HepG2 (cell line): Measurements from ENCODE around the gene KIRREL2. TPM values are rescaled to one million over a fixed set of nuclear protein-coding genes. Genes with fewer than 3 reads are reported as not detected.
A peak's percentile ranks its signal among the peaks of the same experiment; 100 is the strongest.

Experiments
- ADNP ChIP-seq: sonication (generic); formaldehyde crosslinking; IDR thresholded peaks from 2 replicates; pipeline ENCODE4 v1.4.0; 2020; ENCODE audit warnings: missing genetic modification reagents
- ARID2 ChIP-seq: sonication (generic); formaldehyde crosslinking; IDR thresholded peaks from 2 replicates; pipeline ENCODE4 v1.8.1; 2022; ENCODE audit warnings: mild to moderate bottlenecking, missing genetic modification reagents, borderline replicate concordance
- BORCS8-MEF2B ChIP-seq: sonication (generic); formaldehyde crosslinking; IDR thresholded peaks from 2 replicates; pipeline ENCODE4 v1.8.0; 2022; ENCODE audit warnings: mild to moderate bottlenecking, missing genetic modification reagents
- CTCF ChIP-seq: sonication (generic); formaldehyde crosslinking; IDR thresholded peaks from 2 replicates; pipeline ENCODE4 v1.5.0; 2020; ENCODE audit warnings: mild to moderate bottlenecking, missing genetic modification reagents, moderate library complexity
- KLF15 ChIP-seq: sonication (generic); formaldehyde crosslinking; IDR thresholded peaks from 2 replicates; pipeline ENCODE4 v1.8.1; 2023; ENCODE audit warnings: borderline replicate concordance, mild to moderate bottlenecking, inconsistent platforms, missing genetic modification reagents, mixed read lengths
- MTF2 ChIP-seq: sonication (generic); formaldehyde crosslinking; IDR thresholded peaks from 2 replicates; pipeline ENCODE4 v1.5.0; 2020; ENCODE audit warnings: missing genetic modification reagents, borderline replicate concordance
- NFE2 ChIP-seq: sonication (generic); formaldehyde crosslinking; IDR thresholded peaks from 2 replicates; pipeline ENCODE4 v1.4.0; 2020; ENCODE audit warnings: missing genetic modification reagents
- PAX8 ChIP-seq: sonication (generic); formaldehyde crosslinking; IDR thresholded peaks from 2 replicates; pipeline ENCODE4 v1.8.0; 2022; ENCODE audit warnings: mild to moderate bottlenecking, missing genetic modification reagents, borderline replicate concordance
- SIX1 ChIP-seq: sonication (generic); formaldehyde crosslinking; IDR thresholded peaks from 2 replicates; pipeline ENCODE4 v1.4.0; 2020; ENCODE audit warnings: missing genetic modification reagents, borderline replicate concordance
- TCF7L2 ChIP-seq: IDR thresholded peaks from 2 replicates; pipeline ENCODE4 v1.6.1; 2011; ENCODE audit warnings: mild to moderate bottlenecking, low read depth, low read length, moderate library complexity
- YY1 ChIP-seq: IDR thresholded peaks from 2 replicates; pipeline ENCODE4 v1.6.1; 2011; ENCODE audit warnings: low read length, low read depth, moderate library complexity, mild to moderate bottlenecking; ENCODE audit not compliant: insufficient read depth, insufficient replicate concordance
- ZFX ChIP-seq: sonication (generic); formaldehyde crosslinking; IDR thresholded peaks from 2 replicates; pipeline ENCODE4 v1.4.0; 2020; ENCODE audit warnings: mild to moderate bottlenecking, low read depth, missing genetic modification reagents, moderate library complexity
- ZKSCAN5 ChIP-seq: sonication (generic); formaldehyde crosslinking; IDR thresholded peaks from 2 replicates; pipeline ENCODE4 v1.5.1; 2020; ENCODE audit warnings: mild to moderate bottlenecking, missing genetic modification reagents
- ZNF142 ChIP-seq: sonication (generic); formaldehyde crosslinking; IDR thresholded peaks from 2 replicates; pipeline ENCODE4 v1.4.0; 2020; ENCODE audit warnings: missing genetic modification reagents
- ZNF260 ChIP-seq: sonication (generic); formaldehyde crosslinking; IDR thresholded peaks from 2 replicates; pipeline ENCODE4 v1.4.0; 2020; ENCODE audit warnings: missing genetic modification reagents, low read depth, mild to moderate bottlenecking, borderline replicate concordance
- ZNF367 ChIP-seq: sonication (generic); formaldehyde crosslinking; IDR thresholded peaks from 2 replicates; pipeline ENCODE4 v1.4.0; 2020; ENCODE audit warnings: missing genetic modification reagents, borderline replicate concordance
- ZNF549 ChIP-seq: sonication (generic); formaldehyde crosslinking; IDR thresholded peaks from 2 replicates; pipeline ENCODE4 v1.5.0; 2020; ENCODE audit warnings: missing genetic modification reagents
- ZNF772 ChIP-seq: sonication (generic); formaldehyde crosslinking; IDR thresholded peaks from 2 replicates; pipeline ENCODE4 v1.5.0; 2020; ENCODE audit warnings: mild to moderate bottlenecking, missing genetic modification reagents
- polyA plus RNA-seq, 8 experiments: library from polyadenylated mRNA; depleted of rRNA in 3 of 8; stranded (reverse) in 7 of 8; unstranded in 1 of 8; fragments of >200 nt; fragmentation: Illumina TruSeq in 4 of 8; extraction: Trizol in 4 of 8; gene quantifications; 2 replicates each; pipeline versions ENCODE4 v1.2.1 to v1.2.3, GENCODE V29; 2011 to 2016; ENCODE audit warnings: low read depth in 4 of 8, missing spikeins in 1 of 8, mixed read lengths in 1 of 8; ENCODE audit not compliant: insufficient read depth in 1 of 8
- total RNA-seq, 5 experiments: library from RNA; depleted of rRNA; stranded (reverse); fragments of >200 nt; fragmentation: Illumina TruSeq; extraction: Trizol; gene quantifications; 2 replicates each; pipeline ENCODE4 v1.2.3, GENCODE V29; 2016; ENCODE audit warnings: low read depth in 1 of 5
- TF ChIP-seq, protein P1 (sequence below): sonication (generic); formaldehyde crosslinking; IDR thresholded peaks from 2 replicates; pipeline ENCODE4 v1.4.0; 2020; ENCODE audit warnings: missing genetic modification reagents, borderline replicate concordance

The KIRREL2 gene
- total and polyA plus RNA-seq, 2 of the 13 experiments (the other 11 are each of a cell fraction or from before 2014, with no cell fraction given): 0.18 to 2.4 TPM

GRCh38 chr19:35862528-35862927, 5.8 kb downstream of the KIRREL2 start (continued):
- TF ChIP-seq CTCF (CRISPR knock-in tag) (no peak; the same call in 1 of the 2 replicates), KLF15 (CRISPR knock-in tag) (no peak), ZFX (CRISPR knock-in tag) (peak; percentile 34; the same call in 1 of the 2 replicates), ADNP (CRISPR knock-in tag) (no peak), ZNF142 (CRISPR knock-in tag) (no peak), ZNF772 (CRISPR knock-in tag) (no peak), SIX1 (CRISPR knock-in tag) (no peak), YY1 (no peak), MTF2 (CRISPR knock-in tag) (no peak), TCF7L2 (no peak), ARID2 (CRISPR knock-in tag) (no peak), ZNF549 (CRISPR knock-in tag) (no peak), NFE2 (CRISPR knock-in tag) (no peak), BORCS8-MEF2B (CRISPR knock-in tag) (0 out of 2 replicates have a peak, but pooled peaks have one; percentile 23), PAX8 (no peak), ZNF367 (CRISPR knock-in tag) (no peak), ZKSCAN5 (no peak), ZNF260 (no peak)
- TF ChIP-seq, protein P1, sequence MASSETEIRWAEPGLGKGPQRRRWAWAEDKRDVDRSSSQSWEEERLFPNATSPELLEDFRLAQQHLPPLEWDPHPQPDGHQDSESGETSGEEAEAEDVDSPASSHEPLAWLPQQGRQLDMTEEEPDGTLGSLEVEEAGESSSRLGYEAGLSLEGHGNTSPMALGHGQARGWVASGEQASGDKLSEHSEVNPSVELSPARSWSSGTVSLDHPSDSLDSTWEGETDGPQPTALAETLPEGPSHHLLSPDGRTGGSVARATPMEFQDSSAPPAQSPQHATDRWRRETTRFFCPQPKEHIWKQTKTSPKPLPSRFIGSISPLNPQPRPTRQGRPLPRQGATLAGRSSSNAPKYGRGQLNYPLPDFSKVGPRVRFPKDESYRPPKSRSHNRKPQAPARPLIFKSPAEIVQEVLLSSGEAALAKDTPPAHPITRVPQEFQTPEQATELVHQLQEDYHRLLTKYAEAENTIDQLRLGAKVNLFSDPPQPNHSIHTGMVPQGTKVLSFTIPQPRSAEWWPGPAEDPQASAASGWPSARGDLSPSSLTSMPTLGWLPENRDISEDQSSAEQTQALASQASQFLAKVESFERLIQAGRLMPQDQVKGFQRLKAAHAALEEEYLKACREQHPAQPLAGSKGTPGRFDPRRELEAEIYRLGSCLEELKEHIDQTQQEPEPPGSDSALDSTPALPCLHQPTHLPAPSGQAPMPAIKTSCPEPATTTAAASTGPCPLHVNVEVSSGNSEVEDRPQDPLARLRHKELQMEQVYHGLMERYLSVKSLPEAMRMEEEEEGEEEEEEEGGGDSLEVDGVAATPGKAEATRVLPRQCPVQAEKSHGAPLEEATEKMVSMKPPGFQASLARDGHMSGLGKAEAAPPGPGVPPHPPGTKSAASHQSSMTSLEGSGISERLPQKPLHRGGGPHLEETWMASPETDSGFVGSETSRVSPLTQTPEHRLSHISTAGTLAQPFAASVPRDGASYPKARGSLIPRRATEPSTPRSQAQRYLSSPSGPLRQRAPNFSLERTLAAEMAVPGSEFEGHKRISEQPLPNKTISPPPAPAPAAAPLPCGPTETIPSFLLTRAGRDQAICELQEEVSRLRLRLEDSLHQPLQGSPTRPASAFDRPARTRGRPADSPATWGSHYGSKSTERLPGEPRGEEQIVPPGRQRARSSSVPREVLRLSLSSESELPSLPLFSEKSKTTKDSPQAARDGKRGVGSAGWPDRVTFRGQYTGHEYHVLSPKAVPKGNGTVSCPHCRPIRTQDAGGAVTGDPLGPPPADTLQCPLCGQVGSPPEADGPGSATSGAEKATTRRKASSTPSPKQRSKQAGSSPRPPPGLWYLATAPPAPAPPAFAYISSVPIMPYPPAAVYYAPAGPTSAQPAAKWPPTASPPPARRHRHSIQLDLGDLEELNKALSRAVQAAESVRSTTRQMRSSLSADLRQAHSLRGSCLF (CRISPR knock-in tag): no peak
